AG10803 (cell line): ENCODE results near the gene ST6GALNAC6.

ENCODE experiments used
- DNase-seq: peaks from one replicate; pipeline ENCODE4 v3.0.0; 2010; ENCODE audit warnings: low read depth
- H3K4me3 ChIP-seq: 2 replicates; pipeline ENCODE4 v1.5.1; 2011; ENCODE audit warnings: mild to moderate bottlenecking, low read length, control low read depth
- CTCF ChIP-seq: conservative IDR thresholded peaks from 2 replicates; pipeline ENCODE4 v1.5.1; 2011; ENCODE audit warnings: mild to moderate bottlenecking, low read length, control low read depth, inconsistent platforms

Gene ST6GALNAC6

DNA sequence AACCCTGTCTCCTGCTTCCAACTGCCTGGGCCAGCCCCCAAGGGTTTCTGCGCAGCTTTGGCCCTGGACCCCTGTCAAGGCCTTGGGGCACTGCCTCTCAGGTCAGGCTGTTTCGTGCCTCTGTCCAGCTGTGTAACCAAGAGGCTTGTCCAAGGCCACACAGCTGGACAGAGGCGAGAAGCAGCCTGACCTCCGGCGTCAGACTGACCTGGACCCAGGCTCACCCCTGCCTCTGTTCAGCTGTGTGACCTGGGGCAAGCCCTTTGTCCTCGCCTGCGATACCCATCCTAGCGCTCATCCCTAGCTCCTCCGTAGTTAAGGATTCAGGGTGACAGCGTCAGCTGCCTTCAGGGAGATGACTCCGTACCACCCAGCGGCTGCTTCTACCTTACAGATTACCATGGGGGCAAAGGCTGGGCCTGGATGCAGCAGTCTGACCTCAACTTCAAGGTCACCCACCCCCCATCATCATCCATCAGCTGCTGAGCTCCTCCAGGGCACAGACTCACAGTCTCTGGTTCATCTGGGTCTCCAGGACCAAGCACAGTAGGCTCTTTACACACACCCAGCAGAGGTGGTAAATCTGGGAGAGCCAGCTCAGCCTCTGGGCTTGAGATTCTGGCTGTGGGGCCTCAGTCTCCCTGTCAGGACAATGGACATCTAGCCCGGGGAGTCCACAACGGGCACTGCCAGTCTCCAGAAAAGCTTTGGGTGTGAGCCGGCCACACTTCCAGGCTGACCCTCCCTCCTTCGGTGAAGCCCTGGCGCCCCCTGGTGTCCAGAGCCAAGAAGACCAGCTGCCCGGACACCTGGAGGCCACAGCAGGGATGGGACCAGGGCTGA, 29.9 kb downstream of the ST6GALNAC6 start:
- H3K4me3 ChIP-seq: no peak overlapping the region
- TF ChIP-seq CTCF: peak; percentile 79
- peak; percentile 70 for DNase-seq

DNA sequence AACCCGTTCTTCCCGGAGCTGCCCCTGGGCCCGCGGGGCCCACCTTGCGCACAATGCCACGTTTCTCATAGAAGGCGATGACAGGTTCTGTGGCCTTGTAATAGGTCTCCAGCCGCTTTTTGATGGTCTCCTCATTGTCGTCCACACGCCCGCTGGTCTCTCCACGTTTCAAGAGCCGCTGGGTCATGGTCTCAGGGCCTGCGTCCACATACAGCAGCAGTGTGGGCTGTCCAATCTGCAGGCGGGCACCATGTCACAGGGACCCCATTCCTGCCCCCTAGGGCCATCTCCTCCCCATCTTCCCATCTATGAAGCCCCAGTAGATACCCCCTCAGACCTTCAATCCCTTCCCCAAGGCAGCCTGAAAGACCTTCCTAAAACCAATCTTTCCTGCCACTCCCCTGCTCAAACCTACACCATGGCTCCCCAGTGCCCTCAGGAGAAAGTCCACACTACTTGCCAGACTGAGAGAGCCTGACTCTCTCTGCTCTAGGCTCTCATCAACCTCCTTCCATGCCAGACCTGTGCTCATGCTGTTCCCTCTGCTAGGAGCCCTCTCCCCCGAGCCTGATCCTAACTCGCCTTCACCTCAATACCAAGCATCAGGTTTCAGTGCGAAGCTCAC, 31.0 kb downstream of the ST6GALNAC6 start:
- no peak overlapping the region for H3K4me3 ChIP-seq
- no peak for TF ChIP-seq CTCF
- no peak for DNase-seq

- TF ChIP-seq CTCF: no peak
- DNase-seq: no peak
- no peak overlapping the region for H3K4me3 ChIP-seq
Observed at GRCh38 chr9:127867356-127868277, 31.8 kb downstream of the ST6GALNAC6 start.

- TF ChIP-seq CTCF: no peak
- no peak overlapping the region for H3K4me3 ChIP-seq
- DNase-seq: no peak
Observed at GRCh38 chr9:127866535-127866934, 32.9 kb downstream of the ST6GALNAC6 start.

GRCh38 chr9:127865645-127866464, 33.5 kb downstream of the ST6GALNAC6 start:
- no peak overlapping the region for H3K4me3 ChIP-seq
- no peak for DNase-seq
- no peak for TF ChIP-seq CTCF

- H3K4me3 ChIP-seq: no peak overlapping the region
- no peak for TF ChIP-seq CTCF
- no peak for DNase-seq
Observed at GRCh38 chr9:127863191-127863621, 36.2 kb downstream of the ST6GALNAC6 start.
